Natural killer cell (primary cell): Measurements from ENCODE around the gene STK24. TPM values are rescaled to one million over a fixed set of nuclear protein-coding genes. Genes with fewer than 3 reads are reported as not detected.
A peak's percentile ranks its signal among the peaks of the same experiment; 100 is the strongest.

Source experiments
- ATAC-seq, 3 donors: fragments of 150-1000 bp in 2 of 3; fragments of 200-7000 bp in 1 of 3; cut with Tn5 transposase; 1 replicate in 1 of 3; 2 replicates in 2 of 3; pipeline ENCODE4 v1.10.0; 2021; ENCODE audit warnings: mild to moderate bottlenecking in 2 of 3, moderate library complexity in 2 of 3
- DNase-seq, 2 donors: peaks; one replicate each; pipeline versions ENCODE4 v3.0.0 to v3.0.0-alpha.2; 2013 to 2021; ENCODE audit warnings: mixed read lengths in 1 of 2
- H3K27ac ChIP-seq: one replicate; pipeline ENCODE4 v1.5.1; 2013; ENCODE audit warnings: mild to moderate bottlenecking, low read length
- H3K27me3 ChIP-seq: one replicate; pipeline ENCODE4 v1.6.1; 2013; ENCODE audit warnings: low read length; ENCODE audit not compliant: control insufficient read depth, insufficient read depth
- H3K36me3 ChIP-seq: one replicate; pipeline ENCODE4 v1.6.1; 2013; ENCODE audit warnings: low read length; ENCODE audit not compliant: control insufficient read depth, insufficient read depth
- H3K4me1 ChIP-seq: one replicate; pipeline ENCODE4 v1.6.1; 2013; ENCODE audit warnings: low read length; ENCODE audit not compliant: control insufficient read depth, insufficient read depth
- H3K4me3 ChIP-seq: one replicate; pipeline ENCODE4 v1.5.1; 2013; ENCODE audit warnings: low read length
- H3K9me3 ChIP-seq: one replicate; pipeline ENCODE4 v1.6.1; 2013; ENCODE audit warnings: low read length; ENCODE audit not compliant: control insufficient read depth, insufficient read depth
- H3K27ac Mint-ChIP-seq, 2 donors: one replicate each; pipeline ENCODE4 v1.8.0; 2022; ENCODE audit warnings: mild to moderate bottlenecking in 2 of 2, mixed read lengths in 2 of 2, moderate library complexity in 1 of 2
- H3K27me3 Mint-ChIP-seq, 2 donors: one replicate each; pipeline ENCODE4 v1.8.0; 2022; ENCODE audit warnings: low read depth in 2 of 2, mixed read lengths in 2 of 2
- H3K36me3 Mint-ChIP-seq: one replicate; pipeline ENCODE4 v1.8.0; 2022; ENCODE audit warnings: mixed read lengths
- H3K4me1 Mint-ChIP-seq, 2 donors: one replicate each; pipeline ENCODE4 v1.8.0; 2022; ENCODE audit warnings: mixed read lengths in 2 of 2
- H3K4me3 Mint-ChIP-seq: one replicate; pipeline ENCODE4 v1.8.0; 2022; ENCODE audit warnings: mild to moderate bottlenecking, moderate library complexity, mixed read lengths
- H3K9me3 Mint-ChIP-seq, 2 donors: one replicate each; pipeline ENCODE4 v1.8.0; 2022; ENCODE audit warnings: mixed read lengths in 2 of 2
- CTCF ChIP-seq: fragments of 200-600 bp; IDR thresholded peaks from one replicate; pipeline ENCODE4 v1.8.0; 2022; ENCODE audit warnings: antibody characterized with exemption
- WGBS: methylation state at CpG from one replicate; pipeline ENCODE4 v1.1.7; 2013; ENCODE audit warnings: missing lambda C conversion rate; ENCODE audit not compliant: insufficient coverage; 5-methylcytosine and 5-hydroxymethylcytosine counted together
- intact Hi-C: fragments of 100-400 bp; cut with micrococcal nuclease; formaldehyde crosslinking; loops from one replicate; pipeline ENCODE4 v1.14.2; 2022
- total RNA-seq, 4 donors: library from RNA; stranded (reverse); fragments of 120-200 nt in 1 of 4; gene quantifications; one replicate each; pipeline versions ENCODE4 v1.2.3 to v1.2.4, GENCODE V29; 2013 to 2022

Gene STK24
- total RNA-seq, 3 donors from 2014 or later (not counting 1 experiment from before 2014, with no cell fraction given) = 64.5 to 78.4 (median 70.4) TPM

- DNase-seq (no peak), ATAC-seq (peak in 2 of 3 donors; percentile 42 to 55)
- Mint-ChIP-seq H3K36me3 (no peaks in the 10 kb centered on the region), H3K27me3 (no peaks in the 10 kb centered on the region), H3K4me3 (no peak overlapping the region), H3K27ac (peak overlapping the region; percentile 3 to 59), H3K9me3 (no peaks in the 10 kb centered on the region), H3K4me1 (peaks cover 64 to 68% of the 10 kb centered on the region in 2 donors)
- WGBS = 79% methylated on average over 5 of the region's 7 CpGs
- H3K36me3 ChIP-seq = peaks cover 7% of the 10 kb centered on the region
- intact Hi-C loops = no loop called here
- peaks cover 25% of the 10 kb centered on the region for H3K4me1 ChIP-seq
- no peak for TF ChIP-seq CTCF
- H3K4me3 ChIP-seq = no peak overlapping the region
- H3K27me3 ChIP-seq = no peaks in the 10 kb centered on the region
- H3K27ac ChIP-seq = no peak overlapping the region
- no peaks in the 10 kb centered on the region for H3K9me3 ChIP-seq
Observed at GRCh38 chr13:98549006-98549727, 27.7 kb downstream of the STK24 start.

GRCh38 chr13:98548230-98548629, 28.7 kb downstream of the STK24 start:
- DNase-seq (no peak), ATAC-seq (no peak)
- no peaks in the 10 kb centered on the region for H3K9me3 Mint-ChIP-seq
- no peaks in the 10 kb centered on the region for H3K27me3 ChIP-seq
- intact Hi-C loops = no loop called here
- no peaks in the 10 kb centered on the region for H3K9me3 ChIP-seq
- WGBS = 100% methylated on average over 1 of the region's 3 CpGs
- no peaks in the 10 kb centered on the region for H3K27me3 Mint-ChIP-seq
- no peak for TF ChIP-seq CTCF
- H3K4me1 ChIP-seq = peaks cover 27% of the 10 kb centered on the region
- no peak overlapping the region for H3K27ac ChIP-seq
- peaks cover 65 to 68% of the 10 kb centered on the region in 2 donors for H3K4me1 Mint-ChIP-seq
- peaks cover 7% of the 10 kb centered on the region for H3K36me3 ChIP-seq
- H3K27ac Mint-ChIP-seq = peak overlapping the region; percentile 19 to 27
- H3K4me3 Mint-ChIP-seq = no peak overlapping the region
- no peaks in the 10 kb centered on the region for H3K36me3 Mint-ChIP-seq
- no peak overlapping the region for H3K4me3 ChIP-seq

GRCh38 chr13:98547455-98547854, 29.5 kb downstream of the STK24 start:
- DNase-seq = no peak
- intact Hi-C loops = no loop called here
- Histone ChIP-seq H3K27ac (no peak overlapping the region), H3K9me3 (no peaks in the 10 kb centered on the region), H3K36me3 (peaks cover 7% of the 10 kb centered on the region), H3K27me3 (no peaks in the 10 kb centered on the region), H3K4me1 (peaks cover 33% of the 10 kb centered on the region), H3K4me3 (no peak overlapping the region)
- ATAC-seq = no peak
- Mint-ChIP-seq H3K27me3 (no peaks in the 10 kb centered on the region), H3K27ac (peak overlapping the region; percentile 19 to 27), H3K4me1 (peaks cover 69 to 71% of the 10 kb centered on the region in 2 donors), H3K36me3 (no peaks in the 10 kb centered on the region), H3K9me3 (no peaks in the 10 kb centered on the region), H3K4me3 (no peak overlapping the region)
- WGBS = 98% methylated on average over 5 of the region's 5 CpGs
- no peak for TF ChIP-seq CTCF

- peaks cover 69 to 71% of the 10 kb centered on the region in 2 donors for H3K4me1 Mint-ChIP-seq
- peaks cover 36% of the 10 kb centered on the region for H3K4me1 ChIP-seq
- 79% methylated on average over 5 of the region's 5 CpGs for WGBS
Observed at GRCh38 chr13:98546402-98546801, 30.5 kb downstream of the STK24 start.

More at GRCh38 chr13:98546402-98546801, 30.5 kb downstream of the STK24 start:
- Mint-ChIP-seq H3K36me3 (no peaks in the 10 kb centered on the region), H3K27me3 (no peaks in the 10 kb centered on the region), H3K4me3 (no peak overlapping the region), H3K27ac (no peak overlapping the region), H3K9me3 (no peaks in the 10 kb centered on the region)
- Histone ChIP-seq H3K36me3 (peaks cover 3% of the 10 kb centered on the region), H3K27me3 (no peaks in the 10 kb centered on the region), H3K4me3 (no peak overlapping the region), H3K27ac (no peak overlapping the region), H3K9me3 (no peaks in the 10 kb centered on the region)
- DNase-seq (no peak), ATAC-seq (no peak)
- no peak for TF ChIP-seq CTCF
- intact Hi-C loops = no loop called here
